Breast epithelium (tissue), 3 donors: ENCODE measurements around the gene SLC35F1.

Source experiments
- POLR2AphosphoS5 ChIP-seq, 3 donors: sonication (generic); formaldehyde crosslinking; IDR thresholded peaks; one replicate each; pipeline ENCODE4 v1.6.1; 2017; ENCODE audit warnings: antibody characterized with exemption in 3 of 3
- TF ChIP-seq, protein P1 (sequence below), 3 donors: fragments of 450-650 bp; IDR thresholded peaks; one replicate each; pipeline ENCODE4 v1.5.1; 2016 to 2017; ENCODE audit warnings: antibody characterized with exemption in 3 of 3, mild to moderate bottlenecking in 3 of 3, moderate library complexity in 3 of 3

DNA sequence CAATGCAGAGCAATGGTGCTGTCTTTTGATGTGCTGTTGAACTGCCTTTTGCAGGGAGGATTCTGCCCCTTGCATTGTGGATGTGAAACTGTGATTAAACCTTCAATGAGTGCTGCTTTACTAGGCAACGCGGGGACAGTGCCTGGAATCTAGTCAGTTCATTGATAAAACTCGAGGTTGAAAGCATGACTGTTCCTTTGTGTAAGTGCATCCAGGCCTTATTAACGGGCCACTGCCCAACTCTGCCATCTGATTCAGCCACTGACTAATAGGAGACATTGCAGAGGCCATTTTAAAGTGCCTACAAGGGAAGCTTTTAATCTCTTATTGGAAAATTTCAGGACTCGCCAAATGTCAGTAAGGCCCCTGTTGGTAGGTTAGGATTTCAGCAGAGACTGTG is 49.3 kb downstream of the SLC35F1 start:
- no peak for TF ChIP-seq POLR2AphosphoS5 (IDR thresholded peaks at IDR 0.05)
- TF ChIP-seq, protein P1, sequence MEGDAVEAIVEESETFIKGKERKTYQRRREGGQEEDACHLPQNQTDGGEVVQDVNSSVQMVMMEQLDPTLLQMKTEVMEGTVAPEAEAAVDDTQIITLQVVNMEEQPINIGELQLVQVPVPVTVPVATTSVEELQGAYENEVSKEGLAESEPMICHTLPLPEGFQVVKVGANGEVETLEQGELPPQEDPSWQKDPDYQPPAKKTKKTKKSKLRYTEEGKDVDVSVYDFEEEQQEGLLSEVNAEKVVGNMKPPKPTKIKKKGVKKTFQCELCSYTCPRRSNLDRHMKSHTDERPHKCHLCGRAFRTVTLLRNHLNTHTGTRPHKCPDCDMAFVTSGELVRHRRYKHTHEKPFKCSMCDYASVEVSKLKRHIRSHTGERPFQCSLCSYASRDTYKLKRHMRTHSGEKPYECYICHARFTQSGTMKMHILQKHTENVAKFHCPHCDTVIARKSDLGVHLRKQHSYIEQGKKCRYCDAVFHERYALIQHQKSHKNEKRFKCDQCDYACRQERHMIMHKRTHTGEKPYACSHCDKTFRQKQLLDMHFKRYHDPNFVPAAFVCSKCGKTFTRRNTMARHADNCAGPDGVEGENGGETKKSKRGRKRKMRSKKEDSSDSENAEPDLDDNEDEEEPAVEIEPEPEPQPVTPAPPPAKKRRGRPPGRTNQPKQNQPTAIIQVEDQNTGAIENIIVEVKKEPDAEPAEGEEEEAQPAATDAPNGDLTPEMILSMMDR (IDR thresholded peaks at IDR 0.05), result no peak
